ENCODE results near the gene CPED1.
"Not testable (repeated sequence)": the region's sequence is repeated elsewhere in the genome, so short reads cannot be mapped to it uniquely, and the experiment has no call there.

Gene CPED1

GRCh38 chr7:121020249-121020988 is 31.9 kb downstream of the CPED1 start:
- DNase-seq (ENCODE audit: low read depth in 3 of 3): no peak

DNA sequence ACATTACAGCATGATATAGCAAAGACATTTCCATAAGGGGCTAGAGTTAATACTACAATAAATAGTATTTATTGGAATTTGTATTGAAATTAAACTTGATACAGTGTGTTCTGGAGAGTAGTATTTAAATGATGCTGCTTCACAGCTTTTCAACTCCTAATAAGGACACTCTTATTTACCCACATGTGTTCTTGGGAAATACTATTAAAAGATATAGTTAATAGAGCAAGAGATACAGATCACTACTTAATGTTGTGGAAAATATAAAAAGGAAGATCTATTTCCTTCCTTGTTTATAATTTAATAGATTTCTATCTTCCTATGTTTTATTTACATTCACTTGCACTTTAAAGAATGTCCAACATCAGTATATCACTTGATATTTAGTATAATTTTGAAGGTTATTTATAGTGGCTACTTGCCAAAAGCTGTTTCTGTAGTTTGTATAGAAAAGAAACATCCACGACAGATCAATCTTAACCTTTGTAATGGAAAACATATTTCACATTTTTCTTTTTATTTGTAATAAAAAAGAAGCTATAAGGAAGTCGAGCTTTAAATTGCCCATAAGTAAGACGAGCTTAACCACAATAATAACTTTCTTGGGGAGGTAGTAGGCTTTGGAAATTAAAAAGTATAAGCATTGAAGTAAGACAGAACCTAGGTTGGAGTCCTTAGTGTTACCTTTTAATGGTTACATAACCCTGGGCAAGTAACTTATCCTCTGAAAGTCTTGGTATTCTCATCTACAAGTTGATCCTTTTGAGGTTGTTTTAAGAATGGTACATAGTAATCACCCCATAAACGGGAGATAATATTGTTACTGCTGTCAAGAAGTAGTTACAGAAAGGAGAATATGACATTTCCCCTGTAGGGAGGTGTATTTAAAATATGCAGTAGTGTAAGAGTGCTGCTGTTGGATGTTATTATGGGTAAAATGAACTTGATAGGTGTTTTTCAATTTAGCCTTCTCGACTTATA is 32.8 kb downstream of the CPED1 start:
- DNase-seq (ENCODE audit: low read depth in 3 of 3): no peak

- no peak for DNase-seq (ENCODE audit: low read depth in 3 of 3)
Observed at GRCh38 chr7:121023194-121023593, 34.7 kb downstream of the CPED1 start.

GRCh38 chr7:121023683-121024511 is 35.4 kb downstream of the CPED1 start:
- no peak for DNase-seq (ENCODE audit: low read depth in 3 of 3)

DNA sequence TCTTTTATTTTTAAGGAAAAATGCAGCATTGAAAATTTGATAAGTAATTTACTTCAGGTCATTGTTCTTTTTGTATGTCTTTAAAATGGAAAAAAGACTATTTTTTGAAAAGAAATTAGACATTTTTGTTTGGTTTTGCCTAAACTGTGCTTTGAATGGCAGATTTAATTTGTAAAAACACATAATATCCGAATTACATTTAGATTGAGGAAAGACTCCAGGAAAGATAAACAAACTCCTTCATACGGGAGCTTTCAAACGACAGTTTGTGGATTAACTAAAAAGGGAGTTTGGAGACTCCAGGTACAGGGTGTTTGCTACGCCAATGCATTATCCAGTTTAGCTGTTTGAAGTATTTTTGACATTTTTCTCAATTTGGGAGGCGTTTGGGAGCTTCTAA is 36.1 kb downstream of the CPED1 start:
- DNase-seq (ENCODE audit: low read depth in 3 of 3): no peak

DNA sequence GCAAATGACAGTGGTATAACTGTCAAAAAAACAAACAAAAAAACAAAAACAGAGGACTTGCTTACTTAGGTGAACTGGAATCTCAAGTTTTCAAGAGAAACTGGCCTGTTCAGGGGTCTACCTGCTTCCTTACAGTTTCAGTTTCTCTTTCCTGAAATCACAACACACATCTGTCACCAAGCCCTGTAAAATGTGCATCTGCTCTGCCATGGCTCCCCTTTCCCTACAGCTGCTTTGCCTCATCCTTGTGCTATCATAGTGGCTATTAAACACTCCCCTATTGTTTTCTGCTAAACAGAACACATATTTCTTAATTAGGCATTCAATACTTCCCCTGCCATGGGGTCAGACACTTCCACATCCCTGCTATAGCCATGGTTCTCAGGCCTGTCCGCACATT is 37.6 kb downstream of the CPED1 start:
- no peak for DNase-seq (ENCODE audit: low read depth in 3 of 3)

- DNase-seq (ENCODE audit: low read depth in 3 of 3): no peak
Observed at GRCh38 chr7:121026577-121027111, 38.1 kb downstream of the CPED1 start.

- no peak for DNase-seq (ENCODE audit: low read depth in 3 of 3)
Observed at GRCh38 chr7:121027761-121028669, 39.5 kb downstream of the CPED1 start.

GRCh38 chr7:121029302-121029701 is 40.8 kb downstream of the CPED1 start:
- no peak for DNase-seq (ENCODE audit: low read depth in 3 of 3)

DNA sequence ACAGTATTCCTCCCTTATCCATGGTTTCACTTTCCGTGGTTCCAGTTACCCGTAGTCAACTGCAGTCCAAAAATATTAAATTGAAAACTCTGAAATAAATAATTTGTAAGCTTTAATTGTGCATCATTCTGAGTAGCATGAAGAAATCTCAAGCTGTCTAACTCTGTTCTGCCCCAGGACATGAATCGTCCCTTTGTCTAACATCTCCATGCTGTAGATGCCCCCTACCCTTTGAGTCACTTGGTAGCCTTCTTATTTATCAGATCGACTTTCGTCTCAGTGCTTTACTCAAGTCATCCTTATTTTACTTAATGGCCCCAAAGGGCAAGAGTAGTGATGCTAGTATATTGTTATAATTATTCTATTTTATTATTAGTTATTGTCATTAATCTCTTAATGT is 41.8 kb downstream of the CPED1 start:
- no peak for DNase-seq (ENCODE audit: low read depth in 3 of 3)

- DNase-seq (ENCODE audit: low read depth in 3 of 3): no peak
Observed at GRCh38 chr7:121032645-121033460, 44.3 kb downstream of the CPED1 start.

DNA sequence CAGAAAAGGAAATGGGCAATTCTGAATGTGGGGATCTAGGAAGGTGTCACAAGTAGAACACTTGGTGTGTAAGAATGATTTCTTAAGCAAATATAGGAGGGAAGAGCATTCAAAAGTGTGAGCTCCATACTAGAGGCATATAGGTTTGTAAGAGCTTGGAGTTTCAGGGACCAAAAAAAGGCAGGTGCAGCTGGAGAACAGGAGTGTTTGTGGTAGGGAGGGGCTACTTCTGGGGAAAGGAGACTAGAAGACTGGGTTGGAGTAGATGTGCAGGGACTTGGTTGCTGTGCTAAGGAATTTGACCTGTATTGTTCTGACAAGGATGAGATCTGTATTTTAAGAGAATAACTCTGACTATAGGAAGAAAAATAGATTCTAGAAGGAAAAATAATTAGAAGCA is 46.4 kb downstream of the CPED1 start:
- no peak for DNase-seq (ENCODE audit: low read depth in 3 of 3)

GRCh38 chr7:121036776-121037175 is 48.3 kb downstream of the CPED1 start:
- DNase-seq (ENCODE audit: low read depth in 3 of 3): not testable (repeated sequence)

- DNase-seq (ENCODE audit: low read depth in 3 of 3): not testable (repeated sequence)
Observed at GRCh38 chr7:121037329-121037728, 48.8 kb downstream of the CPED1 start.

- no peak for DNase-seq (ENCODE audit: low read depth in 3 of 3)
Observed at GRCh38 chr7:121037957-121038716, 49.6 kb downstream of the CPED1 start.

- no peak for DNase-seq (ENCODE audit: low read depth in 3 of 3)
Observed at GRCh38 chr7:121038717-121039509, 50.4 kb downstream of the CPED1 start.

DNA sequence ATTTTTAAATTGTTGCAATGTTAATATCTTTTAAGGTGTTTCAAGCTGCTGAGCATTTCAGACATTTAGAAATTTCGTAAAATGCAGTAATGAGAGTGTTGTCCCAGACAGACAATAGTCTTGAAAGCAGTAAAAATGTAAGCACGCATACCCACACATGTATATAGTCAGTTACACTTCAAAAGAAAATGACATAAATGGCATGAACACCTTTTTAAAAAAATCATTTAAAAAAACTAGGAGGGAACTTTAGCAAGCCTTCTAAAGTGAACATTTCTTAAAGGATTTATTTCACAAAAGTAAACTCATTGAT is 51.0 kb downstream of the CPED1 start:
- no peak for DNase-seq (ENCODE audit: low read depth in 3 of 3)

DNA sequence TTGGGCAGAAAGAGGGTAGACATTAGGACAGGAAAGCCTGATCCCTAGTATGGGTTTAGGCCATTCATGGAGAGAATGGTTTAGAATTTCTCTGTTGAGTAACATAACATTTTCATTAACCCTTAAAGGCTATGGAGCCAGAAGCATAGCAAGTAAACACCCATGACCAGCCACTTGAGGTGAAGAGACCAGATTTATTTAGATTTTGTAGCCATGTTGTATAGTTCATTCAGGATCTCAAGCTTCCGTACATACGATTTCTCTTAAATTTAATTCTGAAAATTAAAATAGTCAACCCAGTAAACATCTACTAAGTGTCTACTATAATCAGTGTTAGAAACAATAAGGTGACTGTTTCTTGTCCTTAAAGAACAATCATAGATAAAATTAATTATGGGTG is 51.5 kb downstream of the CPED1 start:
- DNase-seq (ENCODE audit: low read depth in 3 of 3): no peak
